ENCODE data around the gene DLK2. TPM values are rescaled to one million over a fixed set of nuclear protein-coding genes. Genes with fewer than 3 reads are reported as not detected.

Gene DLK2
- total and polyA plus RNA-seq, 2 donors (not counting 3 experiments of a cell fraction or from before 2014, with no cell fraction given) = 0.36 TPM; not detected in 1

DNA sequence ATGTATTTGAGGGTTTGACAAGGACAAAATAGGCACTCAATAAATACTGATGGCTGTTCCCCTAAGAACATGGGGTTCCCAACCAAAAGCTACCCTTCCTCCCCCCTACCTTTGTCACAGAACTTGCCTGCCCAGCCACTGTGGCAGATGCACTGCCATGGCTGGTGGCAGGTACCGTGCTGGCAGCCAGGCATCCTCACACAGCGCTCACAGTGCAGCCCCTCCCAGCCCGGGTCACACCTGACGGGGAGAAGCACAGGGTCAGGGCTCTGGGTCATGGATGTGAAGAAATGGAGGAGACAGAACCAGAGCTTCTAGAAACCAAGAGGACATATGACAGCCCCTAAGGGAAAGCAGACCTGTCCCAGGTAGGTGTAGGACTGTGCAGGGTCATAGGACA lies 2.5 kb downstream of the DLK2 start:
- no peak overlapping the region for H3K9ac ChIP-seq (replicated peaks; ENCODE audit: extremely low read depth, insufficient read depth, low read length)
- DNase-seq (ENCODE audit: low read depth, low spot score) = no peak
- dilution Hi-C loops (cut with MboI; ENCODE audit: extremely low pct_ligation_motif_present, low sequenced_read_pairs) = no loop called here
- H3K36me3 ChIP-seq (ENCODE audit: control insufficient read depth in 2 of 2, extremely low read depth in 1 of 2, insufficient read depth in 2 of 2, low read length in 2 of 2) = peaks cover 4 to 20% of the 10 kb centered on the region in 2 experiments
- no peak overlapping the region for H2AFZ ChIP-seq (ENCODE audit: low read depth, low read length)
- peaks cover 9% of the 10 kb centered on the region for H3K4me1 ChIP-seq (ENCODE audit: control insufficient read depth, extremely low read depth, insufficient read depth, low read length)
- H3K27me3 ChIP-seq (ENCODE audit: control insufficient read depth in 2 of 2, insufficient read depth in 2 of 2, low read length in 2 of 2) = peaks cover 6 to 17% of the 10 kb centered on the region in 2 experiments
- no TSS peak for BruUV-seq (replicated peaks)
- FAIRE-seq = no peak
- intact Hi-C loops (cut with micrococcal nuclease) = no loop called here
- H3K9me1 ChIP-seq (replicated peaks; ENCODE audit: control insufficient read depth, extremely low read depth, insufficient read depth, low read length) = no peaks in the 10 kb centered on the region
- H3K4me2 ChIP-seq (ENCODE audit: insufficient read depth, low read length) = no peak overlapping the region
- TF ChIP-seq POLR2AphosphoS5 (IDR thresholded peaks at IDR 0.05; ENCODE audit: insufficient read depth, low read depth, low read length) = no peak
- TF ChIP-seq, protein P1, sequence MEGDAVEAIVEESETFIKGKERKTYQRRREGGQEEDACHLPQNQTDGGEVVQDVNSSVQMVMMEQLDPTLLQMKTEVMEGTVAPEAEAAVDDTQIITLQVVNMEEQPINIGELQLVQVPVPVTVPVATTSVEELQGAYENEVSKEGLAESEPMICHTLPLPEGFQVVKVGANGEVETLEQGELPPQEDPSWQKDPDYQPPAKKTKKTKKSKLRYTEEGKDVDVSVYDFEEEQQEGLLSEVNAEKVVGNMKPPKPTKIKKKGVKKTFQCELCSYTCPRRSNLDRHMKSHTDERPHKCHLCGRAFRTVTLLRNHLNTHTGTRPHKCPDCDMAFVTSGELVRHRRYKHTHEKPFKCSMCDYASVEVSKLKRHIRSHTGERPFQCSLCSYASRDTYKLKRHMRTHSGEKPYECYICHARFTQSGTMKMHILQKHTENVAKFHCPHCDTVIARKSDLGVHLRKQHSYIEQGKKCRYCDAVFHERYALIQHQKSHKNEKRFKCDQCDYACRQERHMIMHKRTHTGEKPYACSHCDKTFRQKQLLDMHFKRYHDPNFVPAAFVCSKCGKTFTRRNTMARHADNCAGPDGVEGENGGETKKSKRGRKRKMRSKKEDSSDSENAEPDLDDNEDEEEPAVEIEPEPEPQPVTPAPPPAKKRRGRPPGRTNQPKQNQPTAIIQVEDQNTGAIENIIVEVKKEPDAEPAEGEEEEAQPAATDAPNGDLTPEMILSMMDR (IDR thresholded peaks at IDR 0.05; ENCODE audit: extremely low read depth in 1 of 2, insufficient read depth in 1 of 2, low read depth in 1 of 2, low read length in 2 of 2) = no peak
- no peak for TF ChIP-seq GATA2 (IDR thresholded peaks at IDR 0.05; ENCODE audit: insufficient read depth, insufficient read length, low read depth, low read length)
- no peak for TF ChIP-seq MYC (IDR thresholded peaks at IDR 0.05; ENCODE audit: low read depth, low read length)
- TF ChIP-seq POLR2A (IDR thresholded peaks at IDR 0.05; ENCODE audit: low read depth, low read length) = no peak
- TF ChIP-seq, protein P2, sequence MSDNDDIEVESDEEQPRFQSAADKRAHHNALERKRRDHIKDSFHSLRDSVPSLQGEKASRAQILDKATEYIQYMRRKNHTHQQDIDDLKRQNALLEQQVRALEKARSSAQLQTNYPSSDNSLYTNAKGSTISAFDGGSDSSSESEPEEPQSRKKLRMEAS (IDR thresholded peaks at IDR 0.05; ENCODE audit: insufficient read depth, insufficient read length) = no peak
- TF ChIP-seq EZH2 (IDR thresholded peaks at IDR 0.05; ENCODE audit: borderline replicate concordance, low read depth, low read length, severe bottlenecking) = no peak
- TF ChIP-seq FOS (IDR thresholded peaks at IDR 0.05; ENCODE audit: borderline replicate concordance, insufficient read depth, low read length) = no peak
- TF ChIP-seq JUN (IDR thresholded peaks at IDR 0.05; ENCODE audit: borderline replicate concordance, insufficient read depth, insufficient read length, low read depth) = no peak
- no peaks in the 10 kb centered on the region for H3K79me2 ChIP-seq (ENCODE audit: control insufficient read depth, insufficient read depth, low read length)
- no peak overlapping the region for H3K27ac ChIP-seq (ENCODE audit: insufficient read depth, low read depth, low read length)
- ChIA-PET CTCF (interaction anchor here (21.3 kb wide), 1 partner anchor 48 kb away, joined by 289 read pairs; the partner anchor contains the start of gene LRRC73), POLR2A (no interaction called here)
- H3K9me3 ChIP-seq (replicated peaks; ENCODE audit: control insufficient read depth, insufficient read depth, low read length) = no peaks in the 10 kb centered on the region
- H3K4me3 ChIP-seq (replicated peaks in 1 of 3; ENCODE audit: insufficient read depth in 1 of 3, low read depth in 1 of 3, low read length in 3 of 3) = no peak overlapping the region
- H4K20me1 ChIP-seq (replicated peaks; ENCODE audit: control insufficient read depth, extremely low read depth, insufficient read depth, low read length) = no peaks in the 10 kb centered on the region
